HTERT RPE-1 (cell line): ENCODE results near the gene ACAA2.

Source experiments
- in situ Hi-C: fragments of 300-500 bp; cut with MboI; formaldehyde crosslinking; loops from 4 replicates; pipeline ENCODE4 v1.14.3; 2020; ENCODE audit warnings: low sequenced_read_pairs

The ACAA2 gene

GRCh38 chr18:49768051-49768391, 45.3 kb downstream of the ACAA2 start:
- in situ Hi-C loops, result no loop called here

- in situ Hi-C loops, result no loop called here
Measured at GRCh38 chr18:49767111-49768050, 46.0 kb downstream of the ACAA2 start.

GRCh38 chr18:49766646-49767045, 46.7 kb downstream of the ACAA2 start:
- in situ Hi-C loops, result no loop called here

GRCh38 chr18:49764032-49764431, 49.3 kb downstream of the ACAA2 start:
- in situ Hi-C loops, result no loop called here

GRCh38 chr18:49763590-49763989, 49.7 kb downstream of the ACAA2 start:
- in situ Hi-C loops, result no loop called here

DNA sequence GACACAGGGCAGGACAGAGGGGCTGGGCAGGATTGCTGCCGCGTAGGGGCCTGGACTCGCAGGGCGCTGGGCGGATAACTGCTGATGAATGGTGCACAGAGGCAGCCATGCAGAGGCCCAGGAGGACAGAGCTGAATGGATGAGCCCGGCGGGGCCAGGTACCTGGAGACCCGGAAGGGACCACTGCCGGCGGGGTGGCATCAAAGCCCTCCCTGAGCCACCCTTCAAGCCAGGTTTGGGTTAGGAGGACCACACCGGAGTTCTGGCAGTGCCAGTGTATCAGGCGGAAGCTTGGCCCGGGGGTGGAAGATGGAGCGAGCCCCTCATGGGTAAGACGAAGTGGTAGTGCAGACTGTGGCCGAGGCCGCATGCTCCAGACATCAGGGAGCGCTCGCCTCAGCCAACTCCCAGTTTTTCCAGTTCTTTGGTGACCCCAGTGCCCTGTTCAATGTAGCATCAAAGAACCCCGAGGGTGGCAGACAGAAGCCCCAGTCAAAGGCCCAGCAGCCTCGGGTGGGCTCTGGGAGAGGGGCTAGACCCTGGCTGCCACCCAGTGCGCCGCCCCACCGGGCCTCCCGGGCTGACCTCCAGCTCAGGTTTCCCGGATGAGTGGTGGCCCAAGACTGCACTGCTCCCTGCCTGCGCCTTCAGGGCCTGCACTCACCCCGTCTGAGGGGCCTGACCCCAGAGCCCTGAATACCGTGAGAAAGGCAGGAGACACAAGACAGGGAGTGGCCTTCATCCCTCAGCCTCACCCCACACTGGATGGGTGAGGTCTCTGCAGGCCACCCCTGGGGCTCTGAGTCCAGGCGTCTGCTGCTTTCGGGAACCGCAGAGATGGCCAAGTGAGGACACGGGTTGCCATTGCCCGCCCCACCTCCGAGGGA, 50.9 kb downstream of the ACAA2 start:
- in situ Hi-C loops, result no loop called here

DNA sequence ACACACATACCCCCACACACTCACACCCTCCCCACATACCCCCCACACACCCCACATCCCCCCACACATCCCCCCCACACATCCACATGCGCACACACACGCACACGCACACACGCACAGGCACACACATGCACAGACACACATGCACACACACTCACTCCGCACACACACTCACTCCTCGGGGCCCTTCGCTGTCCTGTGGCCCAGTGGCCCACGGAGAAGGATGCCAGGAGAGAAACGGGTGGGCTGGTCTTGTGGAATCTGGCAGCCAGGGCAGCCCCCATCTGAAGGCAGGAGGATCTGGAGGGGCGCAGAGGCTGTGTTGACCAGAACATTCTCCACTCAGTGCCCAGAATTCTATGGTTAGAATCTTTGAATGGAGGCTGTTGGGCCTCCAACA, 51.6 kb downstream of the ACAA2 start:
- in situ Hi-C loops, result no loop called here

GRCh38 chr18:49758263-49758610, 55.1 kb downstream of the ACAA2 start:
- in situ Hi-C loops, result no loop called here

GRCh38 chr18:49757513-49758262, 55.6 kb downstream of the ACAA2 start:
- in situ Hi-C loops, result no loop called here

DNA sequence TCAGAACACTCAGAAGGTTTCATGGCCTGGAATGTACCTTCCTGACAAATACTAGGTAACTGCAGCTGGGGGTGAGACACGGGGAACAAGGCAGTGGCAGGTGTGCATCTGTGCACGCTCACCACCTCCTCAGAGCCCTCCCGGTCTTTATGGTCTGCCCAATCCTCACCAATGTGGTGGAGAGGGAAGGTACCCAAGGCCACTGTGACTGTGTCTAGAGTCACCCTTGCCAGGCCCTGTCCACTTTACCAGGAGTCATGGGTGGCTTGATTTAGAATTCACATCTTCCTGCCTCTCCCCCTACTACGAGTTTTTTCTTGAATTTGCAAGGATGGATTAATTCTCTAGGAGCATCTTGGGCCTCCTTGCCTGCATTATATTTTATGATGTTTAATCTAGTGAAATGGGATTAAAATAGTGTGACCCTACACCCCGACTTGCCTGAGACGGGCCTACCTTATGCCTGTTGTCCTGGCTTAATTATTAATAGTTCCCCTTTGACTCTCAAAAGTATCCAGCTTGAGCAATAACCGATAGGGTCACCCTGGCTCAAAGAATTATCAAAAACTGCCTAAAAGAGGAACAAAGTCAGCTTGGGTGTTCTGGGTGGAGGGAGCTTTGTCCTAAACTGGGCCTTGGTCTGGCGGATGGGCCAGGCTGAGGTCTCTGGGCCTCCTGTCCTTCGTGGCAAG, 56.5 kb downstream of the ACAA2 start:
- in situ Hi-C loops, result no loop called here

GRCh38 chr18:49756135-49756534, 57.2 kb downstream of the ACAA2 start:
- in situ Hi-C loops, result no loop called here

DNA sequence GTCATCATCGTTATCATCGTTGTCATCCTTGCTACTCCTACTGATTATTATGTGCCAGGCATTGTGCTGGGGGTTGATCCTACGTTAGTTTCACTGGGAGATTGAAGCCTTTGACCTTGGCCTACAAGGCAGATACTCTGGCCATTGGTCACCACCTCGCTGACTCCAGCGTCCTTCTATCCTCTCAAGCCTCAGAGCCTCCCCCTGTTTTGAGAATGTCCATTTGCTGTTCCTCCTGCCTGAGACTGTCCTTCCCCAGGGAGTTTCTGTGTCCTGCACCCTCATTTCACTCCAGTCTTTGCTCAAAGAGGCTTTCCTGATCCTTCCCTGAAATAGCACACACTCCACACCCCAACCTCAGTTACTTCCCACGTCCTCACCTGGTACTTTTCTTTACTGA, 57.8 kb downstream of the ACAA2 start:
- in situ Hi-C loops, result no loop called here

DNA sequence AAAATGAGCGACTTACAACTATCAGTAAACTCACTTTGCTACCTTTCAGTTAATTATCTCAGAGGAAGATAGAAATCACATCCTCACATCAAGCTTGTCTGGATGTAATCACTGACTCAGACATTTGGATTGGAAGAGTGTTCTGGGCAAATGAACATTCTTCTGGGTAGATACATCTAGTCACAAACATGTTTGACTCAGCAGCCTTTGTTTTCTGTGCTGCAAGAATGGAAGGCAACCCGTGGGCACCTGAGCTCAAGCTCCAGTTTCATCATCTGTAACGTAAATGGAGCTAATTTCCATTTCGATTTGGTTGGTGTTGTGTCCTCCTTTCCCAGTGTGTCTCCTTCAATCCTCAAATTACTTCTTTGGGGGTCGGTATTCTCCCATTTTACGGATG, 58.5 kb downstream of the ACAA2 start:
- in situ Hi-C loops, result no loop called here

- in situ Hi-C loops, result no loop called here
Measured at GRCh38 chr18:49753643-49754042, 59.7 kb downstream of the ACAA2 start.

DNA sequence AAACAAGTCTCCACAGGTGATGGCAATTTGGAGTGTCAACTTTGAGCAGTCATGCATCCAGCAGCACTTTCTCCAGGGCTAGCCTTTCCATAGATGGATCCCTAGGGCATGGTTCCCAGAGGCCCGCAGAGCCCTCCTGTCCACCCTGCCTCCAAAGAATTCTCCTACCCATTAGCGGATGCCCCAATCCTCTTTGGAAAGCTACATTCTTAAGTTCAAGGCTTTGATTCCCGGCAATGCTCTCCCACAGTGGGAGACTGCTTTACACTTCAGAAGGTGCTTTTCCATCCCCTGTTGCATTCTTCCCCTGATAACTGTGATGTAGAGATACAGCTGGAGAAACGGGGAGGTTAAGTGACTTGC, 61.3 kb downstream of the ACAA2 start:
- in situ Hi-C loops, result no loop called here

- in situ Hi-C loops, result no loop called here
Measured at GRCh38 chr18:49751427-49752094, 61.8 kb downstream of the ACAA2 start.

DNA sequence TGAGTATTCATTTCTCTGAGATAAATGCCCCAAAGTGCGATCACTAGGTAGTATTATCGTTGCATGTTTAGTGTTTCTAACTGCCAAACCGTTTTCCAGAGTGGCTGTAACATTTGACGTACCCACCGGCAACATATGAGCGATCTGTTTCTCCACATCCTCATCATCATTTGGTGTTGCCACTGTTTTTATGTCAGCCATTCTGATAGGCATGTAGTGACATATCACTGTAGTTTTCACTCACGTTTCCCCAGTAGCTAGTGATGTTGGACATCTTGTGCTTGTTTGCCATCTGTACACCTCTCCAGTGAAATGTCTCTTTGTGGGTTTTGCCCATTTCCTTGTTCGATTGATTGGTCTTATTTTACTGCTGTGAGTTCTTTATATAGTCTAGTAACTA, 63.8 kb downstream of the ACAA2 start:
- in situ Hi-C loops, result no loop called here

GRCh38 chr18:49747876-49748275, 65.5 kb downstream of the ACAA2 start:
- in situ Hi-C loops, result no loop called here

GRCh38 chr18:49745045-49746014, 68.0 kb downstream of the ACAA2 start:
- in situ Hi-C loops, result no loop called here
